Measurements from ENCODE around the gene ZCCHC9. TPM values are rescaled to one million over a fixed set of nuclear protein-coding genes. Genes with fewer than 3 reads are reported as not detected.
"Not testable (repeated sequence)": the region's sequence is repeated elsewhere in the genome, so short reads cannot be mapped to it uniquely, and the experiment has no call there.

The ZCCHC9 gene, protein sequence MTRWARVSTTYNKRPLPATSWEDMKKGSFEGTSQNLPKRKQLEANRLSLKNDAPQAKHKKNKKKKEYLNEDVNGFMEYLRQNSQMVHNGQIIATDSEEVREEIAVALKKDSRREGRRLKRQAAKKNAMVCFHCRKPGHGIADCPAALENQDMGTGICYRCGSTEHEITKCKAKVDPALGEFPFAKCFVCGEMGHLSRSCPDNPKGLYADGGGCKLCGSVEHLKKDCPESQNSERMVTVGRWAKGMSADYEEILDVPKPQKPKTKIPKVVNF
- total RNA-seq: 10 to 100 TPM; 41.0 to 41.9 TPM
- polyA plus RNA-seq: 14.7 TPM

DNA sequence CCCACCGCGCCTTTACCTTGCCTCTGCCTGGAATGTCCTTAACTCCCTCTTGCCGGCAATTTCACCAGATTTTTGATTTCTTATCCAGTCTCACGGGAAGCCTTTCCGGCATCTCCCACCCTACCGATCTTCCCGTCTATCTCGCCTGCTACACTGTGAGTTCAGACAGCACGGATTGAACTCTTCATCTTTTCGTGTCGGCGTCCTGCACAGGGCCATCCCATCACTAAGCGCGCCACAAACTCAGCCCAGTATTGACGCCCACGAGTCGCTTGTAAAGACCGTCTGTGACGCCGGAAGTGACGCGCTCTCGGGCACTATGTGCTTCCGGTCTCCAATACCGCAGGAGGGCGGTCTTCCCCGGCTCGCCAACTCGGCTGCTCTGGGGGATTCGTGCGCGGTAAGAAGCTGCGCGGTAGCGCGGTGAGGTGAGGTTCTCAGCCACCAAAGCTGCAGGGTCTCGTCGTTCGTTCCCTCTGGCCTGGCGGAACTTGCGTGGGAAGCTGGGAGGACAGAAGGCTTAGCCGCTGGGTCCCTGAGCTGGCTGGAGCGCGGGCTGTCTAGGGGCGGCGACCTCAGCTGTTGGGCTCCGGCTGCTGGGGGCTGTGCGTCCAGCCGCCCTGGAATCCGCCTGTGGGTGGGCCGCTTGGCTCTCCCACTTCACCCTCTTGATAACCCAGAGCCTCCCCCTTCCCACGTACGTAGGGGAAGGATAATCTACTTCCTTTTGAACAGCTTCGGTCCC, at the start of gene ZCCHC9:
TSS of gene ZCCHC9 (plus strand) at position 317 of the 745 bp plus-strand sequence. CDS start 3,171 bp downstream, outside the sequence.
- H3K27me3 Mint-ChIP-seq: no peaks in the 10 kb centered on the region
- H3K4me3 Mint-ChIP-seq: peak within 1 kb of the TSS; percentile 88 to 96 (median 94)
- H3K27ac Mint-ChIP-seq: peak within 1 kb of the TSS; percentile 78 to 100 (median 98)
- DNase-seq: peak; percentile 88 to 96 (median 91)
- H3K9me3 Mint-ChIP-seq: no peaks in the 10 kb centered on the region
- Histone ChIP-seq H3K36me3 (ENCODE audit: insufficient read depth, low read length) (no peaks in the 10 kb centered on the region), H3K27me3 (ENCODE audit: insufficient read depth, low read length, poor library complexity, severe bottlenecking) (no peaks in the 10 kb centered on the region), H3K4me1 (ENCODE audit: insufficient read depth, low read length) (peaks cover 28% of the 10 kb centered on the region), H3K27ac (ENCODE audit: low read depth, low read length) (peak within 1 kb of the TSS; percentile 90), H3K9me3 (ENCODE audit: low read length) (no peaks in the 10 kb centered on the region), H3K4me3 (ENCODE audit: low read length) (peak within 1 kb of the TSS; percentile 68)
- peaks cover 0 to 19% (median 0%) of the 10 kb centered on the region in 3 donors for H3K36me3 Mint-ChIP-seq
- CTCF ChIA-PET: interaction anchor here (0.8 to 1.0 kb wide), 2 partner anchors 58 to 977 kb away, joined by 3 read pairs; partner anchors contain the start of gene RPS23
- peaks cover 42 to 63% (median 52%) of the 10 kb centered on the region in 3 donors for H3K4me1 Mint-ChIP-seq
- POLR2A ChIA-PET: interaction anchor here (0.7 to 1.6 kb wide), 4 partner anchors 560 to 977 kb away, joined by 3 to 5 read pairs (median 4); partner anchors contain the start of genes ATG10 and RPS23

DNA sequence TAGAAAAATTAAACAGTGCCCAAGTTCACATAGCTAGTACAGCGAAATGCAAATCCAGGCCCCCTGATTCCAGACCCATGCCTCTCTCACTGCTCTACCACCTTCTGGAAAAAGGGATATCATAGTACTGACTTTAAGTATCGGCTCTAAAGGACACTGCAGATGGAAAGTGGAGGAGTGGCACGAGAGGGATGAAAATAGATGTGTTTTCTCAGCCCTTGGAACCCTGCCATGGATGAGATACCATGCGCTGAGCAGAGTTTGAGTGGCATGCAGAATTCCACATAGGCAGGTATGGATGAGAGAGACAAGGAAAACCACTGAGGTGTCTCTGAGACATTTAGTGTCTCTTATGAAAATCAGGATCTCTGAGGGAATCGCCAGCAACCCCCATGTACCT, 49.5 kb upstream of the ZCCHC9 start:
- Histone ChIP-seq H3K27me3 (ENCODE audit: insufficient read depth, low read length, poor library complexity, severe bottlenecking) (no peaks in the 10 kb centered on the region), H3K4me3 (ENCODE audit: low read length) (no peak overlapping the region), H3K27ac (ENCODE audit: low read depth, low read length) (no peak overlapping the region), H3K9me3 (ENCODE audit: low read length) (no peaks in the 10 kb centered on the region), H3K36me3 (ENCODE audit: insufficient read depth, low read length) (no peaks in the 10 kb centered on the region), H3K4me1 (ENCODE audit: insufficient read depth, low read length) (no peaks in the 10 kb centered on the region)
- Mint-ChIP-seq H3K4me3 (no peak overlapping the region), H3K4me1 (no peaks in the 10 kb centered on the region), H3K27ac (no peak overlapping the region), H3K36me3 (peaks cover 7 to 13% (median 12%) of the 10 kb centered on the region in 3 donors), H3K9me3 (no peaks in the 10 kb centered on the region), H3K27me3 (no peaks in the 10 kb centered on the region)
- ChIA-PET CTCF (no interaction called here), POLR2A (no interaction called here)
- no peak for DNase-seq

DNA sequence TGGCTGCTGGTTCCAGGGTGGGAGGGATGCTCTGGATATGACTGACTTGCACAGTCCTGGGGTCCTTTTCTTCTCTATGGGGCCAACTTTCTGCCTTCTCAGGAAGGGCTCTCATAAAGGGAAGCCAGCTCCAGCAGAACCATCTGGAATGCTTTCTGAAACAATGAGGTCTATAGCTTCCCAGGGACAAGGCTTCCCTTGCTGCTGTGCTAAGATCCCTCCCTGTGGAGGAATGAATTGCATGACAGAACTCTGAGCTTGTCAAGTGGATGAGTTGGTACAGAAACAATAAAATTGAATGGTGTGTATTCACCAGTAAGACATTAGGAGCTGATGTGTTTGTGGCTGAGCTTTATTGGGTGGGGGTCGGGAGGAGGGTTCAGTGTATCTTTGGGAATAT, 48.5 kb upstream of the ZCCHC9 start:
- no peak for DNase-seq
- no peaks in the 10 kb centered on the region for H3K36me3 ChIP-seq (ENCODE audit: insufficient read depth, low read length)
- no peaks in the 10 kb centered on the region for H3K27me3 ChIP-seq (ENCODE audit: insufficient read depth, low read length, poor library complexity, severe bottlenecking)
- no peaks in the 10 kb centered on the region for H3K9me3 Mint-ChIP-seq
- H3K4me1 ChIP-seq (ENCODE audit: insufficient read depth, low read length): no peaks in the 10 kb centered on the region
- no peaks in the 10 kb centered on the region for H3K4me1 Mint-ChIP-seq
- H3K27me3 Mint-ChIP-seq: no peaks in the 10 kb centered on the region
- no peak overlapping the region for H3K27ac Mint-ChIP-seq
- no peaks in the 10 kb centered on the region for H3K9me3 ChIP-seq (ENCODE audit: low read length)
- ChIA-PET POLR2A (no interaction called here), CTCF (no interaction called here)
- H3K4me3 Mint-ChIP-seq: no peak overlapping the region
- H3K27ac ChIP-seq (ENCODE audit: low read depth, low read length): no peak overlapping the region
- no peak overlapping the region for H3K4me3 ChIP-seq (ENCODE audit: low read length)
- H3K36me3 Mint-ChIP-seq: peaks cover 7 to 18% (median 16%) of the 10 kb centered on the region in 3 donors

DNA sequence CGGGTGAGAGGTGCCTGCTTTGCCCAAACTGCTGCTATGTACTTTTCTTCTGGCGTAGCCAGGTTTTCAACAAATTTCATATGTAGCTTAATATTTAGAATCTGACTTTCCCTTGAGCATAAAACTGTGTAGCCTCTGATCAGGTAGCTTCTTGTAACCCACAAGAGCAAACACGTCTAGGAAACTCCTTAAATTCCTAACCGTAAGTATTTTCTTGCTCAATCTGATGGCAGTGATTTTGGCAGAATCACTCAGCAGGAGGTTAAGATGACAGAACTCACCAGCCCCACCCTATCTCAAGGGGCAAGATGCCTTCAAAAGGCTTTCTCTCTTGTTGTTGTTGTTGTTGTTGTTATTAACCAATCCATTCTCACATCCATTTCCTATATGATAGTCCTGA, 47.5 kb upstream of the ZCCHC9 start:
- Histone ChIP-seq H3K27me3 (ENCODE audit: insufficient read depth, low read length, poor library complexity, severe bottlenecking) (no peaks in the 10 kb centered on the region), H3K27ac (ENCODE audit: low read depth, low read length) (no peak overlapping the region), H3K36me3 (ENCODE audit: insufficient read depth, low read length) (no peaks in the 10 kb centered on the region), H3K4me3 (ENCODE audit: low read length) (no peak overlapping the region), H3K9me3 (ENCODE audit: low read length) (no peaks in the 10 kb centered on the region), H3K4me1 (ENCODE audit: insufficient read depth, low read length) (no peaks in the 10 kb centered on the region)
- POLR2A ChIA-PET: no interaction called here
- H3K36me3 Mint-ChIP-seq: peaks cover 7 to 21% (median 18%) of the 10 kb centered on the region in 3 donors
- H3K27ac Mint-ChIP-seq: no peak overlapping the region
- no peaks in the 10 kb centered on the region for H3K4me1 Mint-ChIP-seq
- no peak for DNase-seq
- H3K9me3 Mint-ChIP-seq: no peaks in the 10 kb centered on the region
- no peak overlapping the region for H3K4me3 Mint-ChIP-seq
- CTCF ChIA-PET: no interaction called here
- H3K27me3 Mint-ChIP-seq: no peaks in the 10 kb centered on the region

DNA sequence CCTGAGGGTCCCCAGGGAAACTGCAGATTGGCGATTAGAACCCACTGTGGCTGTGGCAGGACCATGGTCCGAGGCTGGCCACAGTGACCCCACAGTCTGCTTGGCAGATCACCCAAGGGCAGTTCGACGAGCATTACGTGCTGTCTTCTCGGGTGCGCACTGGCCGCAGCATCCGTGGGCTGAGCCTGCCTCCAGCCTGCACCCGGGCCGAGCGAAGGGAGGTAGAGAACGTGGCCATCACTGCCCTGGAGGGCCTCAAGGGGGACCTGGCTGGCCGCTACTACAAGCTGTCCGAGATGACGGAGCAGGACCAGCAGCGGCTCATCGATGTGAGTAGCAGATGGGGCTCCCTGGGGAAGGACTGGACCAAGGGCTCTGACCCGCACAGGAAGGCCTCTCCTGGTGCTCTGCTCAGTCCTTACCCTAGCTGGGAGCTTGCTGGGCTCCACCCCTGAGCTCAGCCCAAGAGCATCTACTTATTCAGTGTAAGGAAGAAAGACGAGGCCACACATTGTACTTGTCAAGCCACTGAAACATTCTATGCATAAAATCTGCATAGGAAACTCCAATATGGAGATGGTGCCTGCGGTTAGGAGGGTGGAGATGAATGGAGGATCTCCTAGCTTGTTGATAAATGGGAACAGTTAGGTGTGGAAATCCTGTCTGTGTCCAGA, 46.4 kb upstream of the ZCCHC9 start:
- no peak for DNase-seq
- H3K27me3 Mint-ChIP-seq: no peaks in the 10 kb centered on the region
- Histone ChIP-seq H3K27ac (ENCODE audit: low read depth, low read length) (no peak overlapping the region), H3K4me1 (ENCODE audit: insufficient read depth, low read length) (no peaks in the 10 kb centered on the region), H3K27me3 (ENCODE audit: insufficient read depth, low read length, poor library complexity, severe bottlenecking) (no peaks in the 10 kb centered on the region), H3K36me3 (ENCODE audit: insufficient read depth, low read length) (no peaks in the 10 kb centered on the region), H3K9me3 (ENCODE audit: low read length) (no peaks in the 10 kb centered on the region), H3K4me3 (ENCODE audit: low read length) (no peak overlapping the region)
- H3K4me1 Mint-ChIP-seq: no peaks in the 10 kb centered on the region
- H3K4me3 Mint-ChIP-seq: no peak overlapping the region
- POLR2A ChIA-PET: no interaction called here
- H3K9me3 Mint-ChIP-seq: peaks cover 0 to 6% (median 4%) of the 10 kb centered on the region in 5 donors
- H3K36me3 Mint-ChIP-seq: peaks cover 11 to 27% (median 23%) of the 10 kb centered on the region in 3 donors
- no peak overlapping the region for H3K27ac Mint-ChIP-seq
- CTCF ChIA-PET: no interaction called here

DNA sequence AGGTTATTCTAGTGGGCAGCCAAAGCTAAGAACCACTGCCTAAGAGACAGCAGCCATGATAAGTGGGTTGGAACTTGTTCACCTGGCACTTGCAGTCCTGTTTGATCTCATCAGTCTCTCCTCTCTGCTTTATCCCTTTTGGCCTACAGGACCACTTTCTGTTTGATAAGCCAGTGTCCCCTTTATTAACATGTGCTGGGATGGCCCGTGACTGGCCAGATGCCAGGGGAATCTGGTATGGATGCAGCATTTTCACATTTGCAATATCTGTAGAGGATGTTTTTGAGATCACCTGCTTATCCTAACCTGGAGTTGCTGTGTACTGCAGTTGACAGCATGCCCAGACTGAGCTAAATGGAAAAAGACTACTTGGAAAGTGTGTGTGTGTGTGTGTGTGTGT, 44.6 kb upstream of the ZCCHC9 start:
- Histone ChIP-seq H3K4me1 (ENCODE audit: insufficient read depth, low read length) (no peaks in the 10 kb centered on the region), H3K27me3 (ENCODE audit: insufficient read depth, low read length, poor library complexity, severe bottlenecking) (no peaks in the 10 kb centered on the region), H3K36me3 (ENCODE audit: insufficient read depth, low read length) (no peaks in the 10 kb centered on the region), H3K9me3 (ENCODE audit: low read length) (no peaks in the 10 kb centered on the region), H3K4me3 (ENCODE audit: low read length) (no peak overlapping the region), H3K27ac (ENCODE audit: low read depth, low read length) (no peak overlapping the region)
- Mint-ChIP-seq H3K9me3 (peaks cover 0 to 19% (median 15%) of the 10 kb centered on the region in 5 donors), H3K4me1 (no peaks in the 10 kb centered on the region), H3K27ac (no peak overlapping the region), H3K4me3 (no peak overlapping the region), H3K36me3 (peaks cover 17 to 36% (median 26%) of the 10 kb centered on the region in 3 donors), H3K27me3 (no peaks in the 10 kb centered on the region)
- no peak for DNase-seq
- CTCF ChIA-PET: no interaction called here
- POLR2A ChIA-PET: no interaction called here

DNA sequence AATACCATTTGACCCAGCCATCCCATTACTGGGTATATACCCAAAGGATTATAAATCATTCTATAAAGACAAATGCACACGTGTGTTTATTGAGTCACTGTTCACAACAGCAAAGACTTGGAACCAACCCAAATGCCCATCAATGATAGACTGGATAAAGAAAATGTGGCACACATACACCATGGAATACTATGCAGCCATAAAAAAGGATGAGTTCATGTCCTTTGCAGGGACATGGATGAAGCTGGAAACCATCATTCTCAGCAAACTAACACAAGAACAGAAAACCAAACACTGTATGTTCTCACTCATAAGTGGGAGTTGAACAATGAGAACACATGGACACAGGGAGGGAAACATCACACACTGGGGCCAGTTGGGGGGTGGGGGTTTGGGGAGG, 38.6 kb upstream of the ZCCHC9 start:
- Mint-ChIP-seq H3K36me3 (peaks cover 14 to 54% (median 28%) of the 10 kb centered on the region in 3 donors), H3K9me3 (peaks cover 0 to 41% (median 26%) of the 10 kb centered on the region in 5 donors)
- DNase-seq; H3K4me3 ChIP-seq (ENCODE audit: low read length); H3K4me1 Mint-ChIP-seq; H3K4me1 ChIP-seq (ENCODE audit: insufficient read depth, low read length); H3K9me3 ChIP-seq (ENCODE audit: low read length); H3K27me3 ChIP-seq (ENCODE audit: insufficient read depth, low read length, poor library complexity, severe bottlenecking); POLR2A ChIA-PET; H3K27ac Mint-ChIP-seq; H3K36me3 ChIP-seq (ENCODE audit: insufficient read depth, low read length); H3K27me3 Mint-ChIP-seq; CTCF ChIA-PET; H3K4me3 Mint-ChIP-seq; H3K27ac ChIP-seq (ENCODE audit: low read depth, low read length): not testable (repeated sequence)

DNA sequence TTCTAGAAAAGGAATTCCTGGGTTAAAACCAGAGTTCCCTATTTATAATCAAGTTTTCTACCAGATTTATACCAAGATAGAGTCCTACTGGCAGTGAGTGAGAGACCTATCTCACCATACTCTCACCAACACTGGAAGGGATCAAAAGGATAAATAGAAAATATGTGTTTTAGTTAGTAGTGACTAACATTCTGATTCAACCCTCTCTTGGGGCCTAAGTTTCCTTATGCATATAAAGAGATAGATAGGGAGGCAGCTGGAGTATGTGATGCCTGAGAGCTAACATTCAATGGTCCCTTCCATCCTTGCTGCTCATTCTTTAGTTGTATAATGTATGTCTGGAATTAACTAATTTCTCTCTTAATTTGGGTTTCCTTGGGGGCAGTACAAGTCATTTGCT, 36.3 kb upstream of the ZCCHC9 start:
- Mint-ChIP-seq H3K27ac (no peak overlapping the region), H3K4me1 (peaks cover 0 to 11% (median 7%) of the 10 kb centered on the region in 3 donors), H3K36me3 (peaks cover 9 to 42% (median 21%) of the 10 kb centered on the region in 3 donors), H3K9me3 (peaks cover 0 to 37% (median 21%) of the 10 kb centered on the region in 5 donors), H3K27me3 (no peaks in the 10 kb centered on the region), H3K4me3 (no peak overlapping the region)
- no peak for DNase-seq
- H3K4me1 ChIP-seq (ENCODE audit: insufficient read depth, low read length): no peaks in the 10 kb centered on the region
- H3K27me3 ChIP-seq (ENCODE audit: insufficient read depth, low read length, poor library complexity, severe bottlenecking): no peaks in the 10 kb centered on the region
- ChIA-PET POLR2A (no interaction called here), CTCF (no interaction called here)
- no peaks in the 10 kb centered on the region for H3K9me3 ChIP-seq (ENCODE audit: low read length)
- no peaks in the 10 kb centered on the region for H3K36me3 ChIP-seq (ENCODE audit: insufficient read depth, low read length)
- H3K27ac ChIP-seq (ENCODE audit: low read depth, low read length): no peak overlapping the region
- no peak overlapping the region for H3K4me3 ChIP-seq (ENCODE audit: low read length)

All from CD8-positive, alpha-beta memory T cell (primary cell).